NCI-H1092 treated with DMSO at 0.1 percent for 48 hours (cell line): Measurements from ENCODE around the gene NUP107.

Experiments
- DNase-seq: peaks from one replicate; lab custom pipeline; 2025; lab: John Stamatoyannopoulos, UW

The NUP107 gene

GRCh38 chr12:68775121-68775630, 88.4 kb downstream of the NUP107 start:
- DNase-seq, result no peak

GRCh38 chr12:68776976-68777610, 90.3 kb downstream of the NUP107 start:
- no peak for DNase-seq

GRCh38 chr12:68779280-68779679, 92.5 kb downstream of the NUP107 start:
- no peak for DNase-seq

- no peak for DNase-seq
These were observed 94.0 kb downstream of the NUP107 start for GRCh38 chr12:68780731-68781130.

- DNase-seq, result no peak
These were observed 95.0 kb downstream of the NUP107 start for GRCh38 chr12:68781728-68782127.

- DNase-seq, result no peak
These were observed 97.2 kb downstream of the NUP107 start for GRCh38 chr12:68784015-68784414.

- no peak for DNase-seq
These were observed 98.6 kb downstream of the NUP107 start for GRCh38 chr12:68785358-68785757.

- no peak for DNase-seq
These were observed 99.0 kb downstream of the NUP107 start for GRCh38 chr12:68785823-68786222.

- DNase-seq, result no peak
These were observed 100.2 kb downstream of the NUP107 start for GRCh38 chr12:68786929-68787328.

- no peak for DNase-seq
These were observed 101.9 kb downstream of the NUP107 start for GRCh38 chr12:68788554-68789143.

- no peak for DNase-seq
These were observed 102.5 kb downstream of the NUP107 start for GRCh38 chr12:68789144-68789878.

GRCh38 chr12:68790081-68790951, 103.5 kb downstream of the NUP107 start:
- no peak for DNase-seq

- DNase-seq, result no peak
These were observed 104.1 kb downstream of the NUP107 start for GRCh38 chr12:68790952-68791234.

GRCh38 chr12:68791897-68792481, 105.2 kb downstream of the NUP107 start:
- DNase-seq, result no peak

GRCh38 chr12:68792952-68793351, 106.2 kb downstream of the NUP107 start:
- no peak for DNase-seq

- no peak for DNase-seq
These were observed 106.7 kb downstream of the NUP107 start for GRCh38 chr12:68793436-68793835.

- no peak for DNase-seq
These were observed 107.3 kb downstream of the NUP107 start for GRCh38 chr12:68793975-68794652.

- DNase-seq, result no peak
These were observed 108.0 kb downstream of the NUP107 start for GRCh38 chr12:68794653-68795251.
